GM19328 (cell line): ENCODE data around the gene ASPSCR1.

Experiments used
- ATAC-seq: cut with Tn5 transposase; IDR thresholded peaks from one replicate; pipeline ENCODE4 v1.9.1; 2021; ENCODE audit warnings: mild to moderate bottlenecking, moderate library complexity; ENCODE audit not compliant: unreplicated experiment

The ASPSCR1 gene

GRCh38 chr17:82051776-82052637, 74.6 kb downstream of the ASPSCR1 start, which contains the start of the genes GPS1 and RFNG:
Gene GPS1 (plus strand): TSS chr17:82051898. CDS start chr17:82051932, 34 bp downstream.
Gene RFNG (minus strand): TSS chr17:82051811. CDS start chr17:82051766, 45 bp downstream.
- peak; percentile 60 for ATAC-seq

GRCh38 chr17:82052638-82053059, 75.2 kb downstream of the ASPSCR1 start:
- ATAC-seq: no peak

GRCh38 chr17:82053130-82053529, 75.7 kb downstream of the ASPSCR1 start:
- ATAC-seq: no peak

- no peak for ATAC-seq
Measured at GRCh38 chr17:82053556-82054263, 76.3 kb downstream of the ASPSCR1 start.

- ATAC-seq: no peak
Measured at GRCh38 chr17:82054351-82055022, 77.1 kb downstream of the ASPSCR1 start.

GRCh38 chr17:82055023-82055964, 77.9 kb downstream of the ASPSCR1 start:
- no peak for ATAC-seq

- ATAC-seq: no peak
Measured at GRCh38 chr17:82055965-82056728, 78.7 kb downstream of the ASPSCR1 start.

- no peak for ATAC-seq
Measured at GRCh38 chr17:82056729-82057621, 79.5 kb downstream of the ASPSCR1 start.

- ATAC-seq: no peak
Measured at GRCh38 chr17:82058230-82058854, 80.9 kb downstream of the ASPSCR1 start.

- no peak for ATAC-seq
Measured at GRCh38 chr17:82058855-82059249, 81.4 kb downstream of the ASPSCR1 start.

- ATAC-seq: no peak
Measured at GRCh38 chr17:82059272-82060000, 82.0 kb downstream of the ASPSCR1 start.

- ATAC-seq: no peak
Measured at GRCh38 chr17:82060001-82060380, 82.6 kb downstream of the ASPSCR1 start.

- ATAC-seq: no peak
Measured at GRCh38 chr17:82060614-82061013, 83.2 kb downstream of the ASPSCR1 start.

GRCh38 chr17:82061047-82061925, 83.9 kb downstream of the ASPSCR1 start:
- ATAC-seq: no peak

GRCh38 chr17:82062076-82062983, 84.9 kb downstream of the ASPSCR1 start:
- ATAC-seq: no peak
